ENCODE data around the gene SLC40A1.

Gene SLC40A1

GRCh38 chr2:189580658-189581353 lies at the start of gene SLC40A1:
Gene SLC40A1, minus strand, starts transcription at chr2:189580786. Its CDS starts 326 bp downstream, at chr2:189580460.
- no peak for TF ChIP-seq Cebpa-rat (IDR thresholded peaks at IDR 0.05)
- peaks cover 46 to 66% (median 52%) of the 10 kb centered on the region in 11 experiments for H3K27me3 ChIP-seq
- H3K4me1 ChIP-seq, result peaks cover 0 to 28% (median 8%) of the 10 kb centered on the region in 10 experiments; a peak in 10 of 20 replicates
- peaks cover 0 to 16% (median 13%) of the 10 kb centered on the region in 11 experiments; a peak in 12 of 22 replicates for H3K9me3 ChIP-seq (replicated peaks in 1 of 11)
- peak within 1 kb of the TSS; percentile 13 to 73 (median 58); a peak in 20 of 22 replicates for H3K9ac ChIP-seq
- H3K4me3 ChIP-seq, result peak within 1 kb of the TSS; percentile 55 to 72 (median 63)
- no peaks in the 10 kb centered on the region; a peak in 1 of 22 replicates for H4K20me1 ChIP-seq
- peak within 1 kb of the TSS in 1 of 11 experiments; percentile 6; a peak in 1 of 22 replicates for H3K27ac ChIP-seq
- peak within 1 kb of the TSS; percentile 74 to 96 (median 89) for H3K4me2 ChIP-seq
- H3K36me3 ChIP-seq, result no peaks in the 10 kb centered on the region

GRCh38 chr2:189629531-189630453 lies 49.2 kb upstream of the SLC40A1 start:
- Histone ChIP-seq H4K20me1 (no peaks in the 10 kb centered on the region), H3K9ac (no peak overlapping the region), H3K36me3 (no peaks in the 10 kb centered on the region), H3K4me2 (peak overlapping the region in 3 of 11 experiments; percentile 4 to 26 (median 8); a peak in 3 of 22 replicates), H3K9me3 (replicated peaks in 1 of 11) (no peaks in the 10 kb centered on the region), H3K4me1 (peaks cover 0 to 13% (median 0%) of the 10 kb centered on the region in 10 experiments; a peak in 3 of 20 replicates), H3K27me3 (no peaks in the 10 kb centered on the region), H3K4me3 (no peak overlapping the region), H3K27ac (peak overlapping the region in 3 of 11 experiments; percentile 3 to 28 (median 8); a peak in 1 of 22 replicates)
- TF ChIP-seq Cebpa-rat (IDR thresholded peaks at IDR 0.05), result no peak

- Histone ChIP-seq H4K20me1 (no peaks in the 10 kb centered on the region), H3K27ac (0 out of 22 replicates have a peak overlapping the region, but pooled peaks of 1 of the 11 experiments have one; percentile 3)
- TF ChIP-seq Cebpa-rat (IDR thresholded peaks at IDR 0.05), result no peak
Observed at GRCh38 chr2:189628817-189629530, 48.4 kb upstream of the SLC40A1 start.

GRCh38 chr2:189627789-189628188 lies 47.2 kb upstream of the SLC40A1 start:
- Histone ChIP-seq H3K36me3 (no peaks in the 10 kb centered on the region), H3K4me3 (no peak overlapping the region), H4K20me1 (no peaks in the 10 kb centered on the region), H3K9ac (no peak overlapping the region), H3K9me3 (replicated peaks in 1 of 11) (no peaks in the 10 kb centered on the region), H3K27me3 (no peaks in the 10 kb centered on the region), H3K4me1 (peaks cover 0 to 13% (median 0%) of the 10 kb centered on the region in 10 experiments; a peak in 3 of 20 replicates), H3K27ac (no peak overlapping the region), H3K4me2 (no peak overlapping the region)
- TF ChIP-seq Cebpa-rat (IDR thresholded peaks at IDR 0.05), result no peak

More at GRCh38 chr2:189628817-189629530, 48.4 kb upstream of the SLC40A1 start:
- H3K4me3 ChIP-seq, result no peak overlapping the region
- H3K9me3 ChIP-seq (replicated peaks in 1 of 11), result no peaks in the 10 kb centered on the region
- H3K4me1 ChIP-seq, result peaks cover 0 to 13% (median 0%) of the 10 kb centered on the region in 10 experiments; a peak in 3 of 20 replicates
- no peaks in the 10 kb centered on the region for H3K36me3 ChIP-seq
- H3K4me2 ChIP-seq, result peak overlapping the region in 1 of 11 experiments; percentile 8; a peak in 1 of 22 replicates
- no peak overlapping the region for H3K9ac ChIP-seq
- no peaks in the 10 kb centered on the region for H3K27me3 ChIP-seq

- Histone ChIP-seq H3K9me3 (replicated peaks in 1 of 11) (no peaks in the 10 kb centered on the region), H3K4me3 (no peak overlapping the region), H3K4me2 (no peak overlapping the region), H3K27ac (no peak overlapping the region), H3K36me3 (no peaks in the 10 kb centered on the region), H4K20me1 (no peaks in the 10 kb centered on the region), H3K4me1 (peaks cover 0 to 14% (median 0%) of the 10 kb centered on the region in 10 experiments; a peak in 4 of 20 replicates), H3K27me3 (no peaks in the 10 kb centered on the region), H3K9ac (no peak overlapping the region)
- TF ChIP-seq Cebpa-rat (IDR thresholded peaks at IDR 0.05), result no peak
Observed at GRCh38 chr2:189625636-189626035, 45.0 kb upstream of the SLC40A1 start.

GRCh38 chr2:189624648-189625355 lies 44.2 kb upstream of the SLC40A1 start:
- H3K9ac ChIP-seq, result no peak overlapping the region
- no peak overlapping the region for H3K4me2 ChIP-seq
- no peak overlapping the region for H3K27ac ChIP-seq
- H4K20me1 ChIP-seq, result no peaks in the 10 kb centered on the region
- H3K4me1 ChIP-seq, result peaks cover 0 to 18% (median 0%) of the 10 kb centered on the region in 10 experiments; a peak in 4 of 20 replicates
- H3K36me3 ChIP-seq, result no peaks in the 10 kb centered on the region
- no peaks in the 10 kb centered on the region for H3K9me3 ChIP-seq (replicated peaks in 1 of 11)
- no peak overlapping the region for H3K4me3 ChIP-seq
- no peaks in the 10 kb centered on the region for H3K27me3 ChIP-seq
- TF ChIP-seq Cebpa-rat (IDR thresholded peaks at IDR 0.05), result no peak

- Histone ChIP-seq H3K36me3 (no peaks in the 10 kb centered on the region), H3K27ac (no peak overlapping the region), H3K9ac (no peak overlapping the region), H3K9me3 (replicated peaks in 1 of 11) (no peaks in the 10 kb centered on the region), H3K4me2 (no peak overlapping the region), H3K4me1 (peaks cover 0 to 13% (median 0%) of the 10 kb centered on the region in 10 experiments; a peak in 3 of 20 replicates), H4K20me1 (no peaks in the 10 kb centered on the region), H3K4me3 (no peak overlapping the region), H3K27me3 (no peaks in the 10 kb centered on the region)
- no peak for TF ChIP-seq Cebpa-rat (IDR thresholded peaks at IDR 0.05)
Observed at GRCh38 chr2:189623049-189623448, 42.5 kb upstream of the SLC40A1 start.

- no peak for TF ChIP-seq Cebpa-rat (IDR thresholded peaks at IDR 0.05)
- H3K36me3 ChIP-seq, result no peaks in the 10 kb centered on the region
- H3K4me3 ChIP-seq, result no peak overlapping the region
- peaks cover 0 to 17% (median 0%) of the 10 kb centered on the region in 10 experiments; a peak in 3 of 20 replicates for H3K4me1 ChIP-seq
- no peak overlapping the region for H3K9ac ChIP-seq
- H3K4me2 ChIP-seq, result no peak overlapping the region
- no peak overlapping the region for H3K27ac ChIP-seq
- H3K27me3 ChIP-seq, result no peaks in the 10 kb centered on the region
- no peaks in the 10 kb centered on the region for H4K20me1 ChIP-seq
- no peaks in the 10 kb centered on the region for H3K9me3 ChIP-seq (replicated peaks in 1 of 11)
Observed at GRCh38 chr2:189621781-189622180, 41.2 kb upstream of the SLC40A1 start.
